H1 (cell line): ENCODE results near the gene FAM3B. TPM values are rescaled to one million over a fixed set of nuclear protein-coding genes. Genes with fewer than 3 reads are reported as not detected.

Source experiments
- CTCF ChIP-seq, 3 experiments: IDR thresholded peaks; 1 replicate in 2 of 3; 2 replicates in 1 of 3; pipeline versions ENCODE4 v1.5.1 to v1.6.1; 2011; ENCODE audit warnings: low read length in 3 of 3, mild to moderate bottlenecking in 3 of 3, inconsistent platforms in 2 of 3, low read depth in 1 of 3, moderate library complexity in 1 of 3; ENCODE audit not compliant: insufficient read depth in 1 of 3; ENCODE audit errors: control extremely low read depth in 1 of 3
- polyA plus RNA-seq, 7 experiments: library from polyadenylated mRNA; depleted of rRNA in 3 of 7; stranded (reverse) in 5 of 7; unstranded in 2 of 7; fragments of >200 nt in 5 of 7; fragments of 200-250 nt in 2 of 7; gene quantifications; 1 replicate in 5 of 7; 2 replicates in 1 of 7; 4 replicates in 1 of 7; pipeline versions ENCODE4 v1.2.1 to v1.2.3, GENCODE V29; 2011 to 2013; ENCODE audit warnings: missing spikeins in 2 of 7, mixed read lengths in 2 of 7
- total RNA-seq: library from RNA; stranded (reverse); fragmentation: NEBNext Ultra II Directional; extraction: Animal tissue kit (Norgen Biotek cat#: 25700); gene quantifications from 2 replicates; pipeline ENCODE4 v1.2.1, GENCODE V29; 2021

FAM3B gene
- total and polyA plus RNA-seq, 2 of the 8 experiments (the other 6 are each of a cell fraction or from before 2014, with no cell fraction given): 2.0 TPM

DNA sequence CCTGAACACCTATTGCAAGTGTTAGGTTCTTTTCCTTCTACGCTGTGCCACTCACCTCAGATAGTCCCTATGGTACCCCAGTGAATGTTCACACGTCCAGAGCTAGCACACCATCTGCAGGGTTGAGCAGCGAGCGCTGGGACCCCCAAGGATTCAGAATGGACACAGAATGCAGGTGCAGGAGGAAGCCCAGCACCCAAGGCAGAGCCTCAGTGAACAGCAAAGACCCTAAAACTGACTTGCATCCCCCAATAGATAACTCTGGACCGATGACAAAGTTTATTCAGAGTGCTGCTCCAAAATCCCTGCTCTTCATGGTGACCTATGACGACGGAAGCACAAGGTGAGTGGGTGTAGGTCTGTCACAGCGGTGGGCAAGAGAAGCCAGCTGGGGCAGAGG lies 30.2 kb downstream of the FAM3B start (continued):
- TF ChIP-seq CTCF (IDR thresholded peaks at IDR 0.05; ENCODE audit: control extremely low read depth in 1 of 3, insufficient read depth in 1 of 3, low read depth in 1 of 3, low read length in 3 of 3): no peak
